Small intestine (tissue), 16 donors: ENCODE data around the gene SEC24B. TPM values are rescaled to one million over a fixed set of nuclear protein-coding genes. Genes with fewer than 3 reads are reported as not detected.
A peak's percentile ranks its signal among the peaks of the same experiment; 100 is the strongest.

Source experiments
- DNase-seq, 2 donors: peaks; one replicate each; pipeline versions ENCODE4 v3.0.0 to v3.0.0-alpha.2; 2013
- FAIRE-seq: peaks from 2 replicates; lab custom pipeline; 2012; peaks lifted over from hg19 to GRCh38; lab: Jason Lieb, UNC
- H3K27ac ChIP-seq, 3 donors: one replicate each; pipeline ENCODE4 v1.5.1; 2013; ENCODE audit warnings: low read length in 2 of 3, mild to moderate bottlenecking in 2 of 3, control low read depth in 1 of 3, inconsistent platforms in 1 of 3, low read depth in 1 of 3, moderate library complexity in 1 of 3
- H3K27me3 ChIP-seq, 3 donors: one replicate each; pipeline ENCODE4 v1.6.1; 2013; ENCODE audit warnings: low read length in 3 of 3, inconsistent platforms in 1 of 3; ENCODE audit not compliant: control insufficient read depth in 3 of 3, insufficient read depth in 3 of 3
- H3K36me3 ChIP-seq, 3 donors: one replicate each; pipeline ENCODE4 v1.6.1; 2013; ENCODE audit warnings: low read length in 3 of 3, inconsistent platforms in 1 of 3, low read depth in 1 of 3, mild to moderate bottlenecking in 1 of 3, moderate library complexity in 1 of 3; ENCODE audit not compliant: control insufficient read depth in 3 of 3, insufficient read depth in 2 of 3
- H3K4me1 ChIP-seq, 3 donors: one replicate each; pipeline ENCODE4 v1.6.1; 2013; ENCODE audit warnings: low read length in 2 of 3, inconsistent platforms in 1 of 3, low read depth in 1 of 3, mild to moderate bottlenecking in 1 of 3, moderate library complexity in 1 of 3; ENCODE audit not compliant: control insufficient read depth in 3 of 3, insufficient read depth in 2 of 3
- H3K4me3 ChIP-seq, 3 donors: one replicate each; pipeline ENCODE4 v1.5.1; 2013; ENCODE audit warnings: low read length in 3 of 3, control low read depth in 1 of 3, inconsistent platforms in 1 of 3, low read depth in 1 of 3, mild to moderate bottlenecking in 1 of 3, moderate library complexity in 1 of 3
- H3K9me3 ChIP-seq, 2 donors: one replicate each; pipeline ENCODE4 v1.6.1; 2013; ENCODE audit warnings: low read depth in 1 of 2, low read length in 1 of 2; ENCODE audit not compliant: control insufficient read depth in 2 of 2, insufficient read depth in 1 of 2
- WGBS, 3 donors: extraction: QIAGEN DNeasy Blood & Tissue Kit; methylation state at CpG; one replicate each; pipeline ENCODE4 v1.1.7; 2013; 5-methylcytosine and 5-hydroxymethylcytosine counted together
- long read RNA-seq, 10 donors: transcript quantifications; one replicate each; lab custom pipeline, GENCODE V29; 2026
- polyA plus RNA-seq, 4 donors: library from polyadenylated mRNA; stranded (reverse) in 3 of 4; unstranded in 1 of 4; fragments of 200-250 nt in 3 of 4; fragments of 120-200 nt in 1 of 4; gene quantifications; one replicate each; pipeline versions ENCODE4 v1.2.1 to v1.2.3, GENCODE V29; 2013
- donor health status: healthy with polysubstance abuse.
- donor health status: control.
- donor health status: control.
- donor health status: Bipolar disorder and iron deficiency.
- donor health status: healthy.

Gene SEC24B
- 10 to 100 TPM in 3 of 4 donors, 1 to 10 TPM in 1; 9.5 to 28.7 (median 10.6) TPM for polyA plus RNA-seq
- long read RNA-seq, donor 1, full-length matches to known transcripts, result 1 of 40 reads
- long read RNA-seq, donor 1, partial matches to known transcripts, result 39 of 40 reads
- long read RNA-seq, donor 1, other reads (novel, unspliced or antisense), result 0 of 40 reads
- long read RNA-seq, donor 2, result 0 reads
- long read RNA-seq, donor 3, partial matches to known transcripts, result 10 of 10 reads
- long read RNA-seq, donor 3, other reads (novel, unspliced or antisense), result 0 of 10 reads
- long read RNA-seq, donor 4, result 0 reads
- long read RNA-seq, donor 5, result 0 reads
- long read RNA-seq, donor 6, partial matches to known transcripts, result 17 of 17 reads
- long read RNA-seq, donor 6, other reads (novel, unspliced or antisense), result 0 of 17 reads
- long read RNA-seq, donor 7, partial matches to known transcripts, result 0 of 1 reads
- long read RNA-seq, donor 7, other reads (novel, unspliced or antisense), result 0 of 1 reads
- long read RNA-seq, donor 8, result 0 reads
- long read RNA-seq, donor 9, partial matches to known transcripts, result 0 of 1 reads
- long read RNA-seq, donor 9, other reads (novel, unspliced or antisense), result 0 of 1 reads
- long read RNA-seq, donor 10, result 0 reads

DNA sequence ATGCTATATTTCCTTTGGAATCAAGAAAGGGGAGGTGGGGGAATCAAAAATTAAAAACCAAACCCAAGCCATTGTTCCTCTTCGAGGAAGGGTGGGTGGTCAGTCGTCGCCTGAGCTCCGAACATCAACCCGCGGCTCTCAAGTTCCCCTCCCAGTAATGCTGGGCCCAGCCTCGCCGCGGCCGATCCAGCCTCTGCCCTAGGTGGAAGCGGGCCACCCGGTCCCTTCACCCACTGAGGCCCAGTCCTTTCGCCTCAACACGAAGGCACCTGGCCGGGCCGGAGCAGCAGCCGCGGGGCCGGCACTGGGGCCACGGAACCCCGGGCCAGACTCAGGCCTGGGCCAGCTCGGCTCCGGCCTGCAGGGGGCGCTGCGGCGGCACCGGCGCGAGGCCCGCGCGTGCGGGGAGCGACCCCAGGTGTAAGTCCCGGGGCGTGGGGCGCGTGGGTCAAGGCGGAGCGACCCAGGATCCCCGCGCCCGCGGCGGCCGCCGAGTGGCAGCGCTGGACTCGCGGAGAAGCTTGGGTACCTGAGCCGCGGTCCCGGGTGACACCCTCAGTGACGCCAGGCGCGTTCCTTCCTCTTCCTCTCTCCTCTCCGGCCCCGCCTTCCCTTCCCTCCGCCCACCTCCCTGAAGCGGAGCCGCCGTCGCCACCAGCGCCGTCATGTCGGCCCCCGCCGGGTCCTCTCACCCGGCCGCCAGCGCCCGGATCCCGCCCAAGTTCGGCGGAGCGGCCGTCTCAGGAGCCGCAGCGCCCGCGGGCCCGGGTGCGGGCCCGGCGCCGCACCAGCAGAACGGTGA is at the start of gene SEC24B:
SEC24B (plus strand) TSS at position 611 of the 802 bp plus-strand sequence; CDS start at position 666, 55 bp downstream.
- peak within 1 kb of the TSS; percentile 87 to 95 (median 91) for H3K4me3 ChIP-seq
- DNase-seq (peak; percentile 89 to 96), FAIRE-seq (no peak)
- peak within 1 kb of the TSS; percentile 96 to 99 (median 98) for H3K27ac ChIP-seq
- WGBS, 3 donors, result 0 to 1% (median 0%) methylated on average over 48 to 87 of the region's 87 CpGs
- peaks cover 6 to 18% (median 9%) of the 10 kb centered on the region in 3 donors for H3K4me1 ChIP-seq
- H3K36me3 ChIP-seq, result peaks cover 0 to 4% (median 0%) of the 10 kb centered on the region in 3 donors
- H3K9me3 ChIP-seq, result no peaks in the 10 kb centered on the region
- no peaks in the 10 kb centered on the region for H3K27me3 ChIP-seq

DNA sequence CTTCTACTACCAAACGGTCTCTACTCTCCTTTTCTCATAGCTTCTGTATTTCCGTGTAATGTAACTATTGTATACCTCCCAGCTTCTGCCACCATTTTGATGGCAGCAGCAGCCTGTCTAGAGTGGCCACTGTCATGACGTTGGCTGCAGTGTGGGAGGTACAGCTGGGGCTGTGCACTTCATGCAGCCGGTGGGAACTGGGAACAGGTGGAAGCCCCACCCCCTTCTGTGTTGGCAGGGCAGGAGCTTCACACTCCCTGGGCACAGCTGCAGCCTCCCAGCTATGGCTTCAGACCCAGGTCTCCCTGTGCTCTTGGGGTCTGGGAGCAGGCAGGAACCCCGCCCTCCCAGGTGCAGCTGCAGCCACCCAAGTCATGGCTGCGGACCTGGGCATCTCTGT is 49.8 kb upstream of the SEC24B start:
- no peaks in the 10 kb centered on the region for H3K9me3 ChIP-seq
- no peak for DNase-seq
- no peaks in the 10 kb centered on the region for H3K36me3 ChIP-seq
- H3K27ac ChIP-seq, result no peak overlapping the region
- FAIRE-seq, result no peak
- H3K27me3 ChIP-seq, result no peaks in the 10 kb centered on the region
- no peak overlapping the region for H3K4me3 ChIP-seq
- WGBS, 3 donors, result 75 to 82% (median 78%) methylated on average over 6 of the region's 6 CpGs
- H3K4me1 ChIP-seq, result no peaks in the 10 kb centered on the region

DNA sequence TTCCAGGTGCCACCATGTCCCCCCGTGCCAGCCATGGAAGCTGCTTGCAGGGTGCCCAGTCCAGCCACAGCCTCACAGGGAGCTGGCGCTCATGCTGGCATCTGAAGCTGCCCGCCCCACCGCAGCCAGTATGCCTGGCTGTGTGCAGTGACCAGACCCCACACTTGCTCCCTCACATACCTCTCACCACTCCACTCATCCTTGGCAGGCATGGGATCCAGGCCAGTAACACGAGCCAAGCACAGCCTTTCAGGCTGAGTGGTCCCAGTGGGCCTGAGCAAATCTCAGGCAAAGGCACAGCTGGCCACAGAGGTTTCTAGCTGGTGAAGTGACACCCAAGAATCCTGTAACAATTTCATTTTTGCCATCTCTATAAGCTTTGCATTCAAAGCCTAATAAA is 48.4 kb upstream of the SEC24B start:
- FAIRE-seq, result no peak

DNA sequence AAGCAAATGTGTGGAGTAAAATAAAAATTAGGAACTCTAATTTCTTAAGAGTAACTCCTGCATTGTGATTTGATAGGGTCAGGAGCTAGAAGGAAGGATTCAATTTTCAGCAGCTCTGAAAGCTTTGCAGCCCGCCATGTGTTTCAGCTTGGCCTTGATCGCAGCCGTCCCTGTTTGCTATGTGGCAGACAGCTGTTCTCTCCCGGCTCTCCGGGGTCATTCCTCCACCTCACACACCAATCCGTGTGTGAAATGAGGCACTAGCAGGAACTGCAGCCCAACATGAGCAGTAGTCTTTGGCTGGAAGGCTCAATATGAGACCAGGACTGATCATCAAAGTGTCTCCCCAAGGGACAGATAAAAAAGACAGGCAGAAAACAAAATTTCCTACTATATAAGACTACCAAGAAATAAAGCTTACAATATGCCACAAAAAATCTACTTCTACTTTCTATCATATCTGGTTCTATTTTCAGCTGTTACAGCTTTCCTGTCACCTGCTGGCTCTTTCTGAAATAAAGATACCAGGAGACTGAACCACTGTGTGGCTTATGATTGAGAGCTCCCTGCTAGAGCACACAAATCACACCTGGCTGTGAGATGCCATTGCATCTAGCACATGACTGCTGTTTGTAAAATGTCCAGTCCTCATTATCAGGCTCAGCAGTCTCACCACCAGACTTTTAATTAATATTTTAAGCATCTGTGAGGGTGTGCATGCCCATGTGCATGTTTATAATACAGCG is 44.1 kb upstream of the SEC24B start:
- Histone ChIP-seq H3K36me3 (no peaks in the 10 kb centered on the region), H3K27me3 (no peaks in the 10 kb centered on the region), H3K27ac (no peak overlapping the region), H3K4me1 (peaks cover 0 to 3% (median 0%) of the 10 kb centered on the region in 3 donors), H3K4me3 (no peak overlapping the region), H3K9me3 (no peaks in the 10 kb centered on the region)
- DNase-seq (peak in 1 of 2 donors; percentile 7), FAIRE-seq (no peak)
- WGBS, 3 donors, result 45 to 64% (median 60%) methylated on average over 7 of the region's 7 CpGs

More for the DNA sequence above, 48.4 kb upstream of the SEC24B start:
- WGBS, 3 donors, result 89 to 94% (median 93%) methylated on average over 5 of the region's 5 CpGs
- Histone ChIP-seq H3K27me3 (no peaks in the 10 kb centered on the region), H3K4me3 (no peak overlapping the region), H3K27ac (no peak overlapping the region), H3K9me3 (no peaks in the 10 kb centered on the region), H3K4me1 (peaks cover 0 to 3% (median 0%) of the 10 kb centered on the region in 3 donors), H3K36me3 (no peaks in the 10 kb centered on the region)
- no peak for DNase-seq

DNA sequence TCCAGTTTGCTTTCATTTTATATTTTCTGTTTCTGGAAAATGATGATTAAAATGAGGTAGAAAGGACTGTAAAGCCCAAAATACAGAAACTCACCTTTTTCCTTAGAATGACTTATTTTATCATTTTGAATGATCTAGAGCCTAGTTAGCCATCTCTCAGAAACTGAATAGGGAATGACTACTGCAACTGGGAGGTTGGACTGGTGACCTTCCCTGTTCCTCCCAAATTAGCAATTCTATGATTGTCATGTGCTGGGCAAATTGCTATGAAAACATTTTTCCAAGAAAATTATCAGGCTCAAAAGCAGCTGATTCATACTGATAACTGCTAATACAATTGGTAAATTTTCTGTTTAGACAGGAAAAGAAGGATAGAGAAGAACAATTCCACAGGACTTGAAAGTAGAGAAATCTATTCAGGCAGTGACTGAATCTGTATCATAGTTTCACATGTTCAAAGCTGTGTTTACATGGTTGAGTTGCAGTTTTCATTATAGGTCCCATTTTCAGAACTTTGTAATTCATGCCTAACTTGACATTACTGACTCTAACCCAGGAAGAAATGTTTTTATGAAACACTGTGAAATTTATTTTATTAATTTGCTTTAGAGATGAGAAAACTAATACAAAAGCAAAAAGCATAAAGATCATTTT is 43.4 kb upstream of the SEC24B start:
- Histone ChIP-seq H3K27ac (no peak overlapping the region), H3K9me3 (no peaks in the 10 kb centered on the region), H3K27me3 (no peaks in the 10 kb centered on the region), H3K4me1 (peaks cover 0 to 3% (median 0%) of the 10 kb centered on the region in 3 donors), H3K4me3 (no peak overlapping the region), H3K36me3 (no peaks in the 10 kb centered on the region)
- DNase-seq, result no peak
- FAIRE-seq, result no peak

DNA sequence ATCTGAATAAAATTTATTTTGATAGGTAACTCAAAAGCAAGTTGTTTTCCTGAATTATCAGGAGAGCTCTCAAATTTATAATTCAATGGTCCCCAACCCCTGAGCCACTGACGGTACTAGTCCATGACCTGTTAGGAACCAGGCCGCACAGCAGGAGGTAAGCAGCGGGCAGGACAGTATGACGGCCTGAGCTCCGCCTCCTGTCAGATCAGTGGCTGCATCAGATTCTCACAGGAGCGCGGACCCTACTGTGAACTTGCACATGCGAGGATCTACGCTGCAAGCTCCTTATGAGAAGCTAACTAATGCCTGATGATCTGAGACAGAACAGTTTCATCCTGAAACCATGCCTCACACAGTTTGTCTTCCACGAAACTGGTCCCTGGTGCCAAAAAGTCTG is 37.9 kb upstream of the SEC24B start:
- FAIRE-seq, result no peak
- H3K27ac ChIP-seq, result no peak overlapping the region
- no peak for DNase-seq
- no peaks in the 10 kb centered on the region for H3K9me3 ChIP-seq
- H3K36me3 ChIP-seq, result no peaks in the 10 kb centered on the region
- H3K4me1 ChIP-seq, result no peaks in the 10 kb centered on the region
- H3K4me3 ChIP-seq, result no peak overlapping the region
- WGBS, 3 donors, result 82 to 90% (median 85%) methylated on average over 10 of the region's 10 CpGs
- peaks cover 0 to 2% (median 1%) of the 10 kb centered on the region in 3 donors for H3K27me3 ChIP-seq

DNA sequence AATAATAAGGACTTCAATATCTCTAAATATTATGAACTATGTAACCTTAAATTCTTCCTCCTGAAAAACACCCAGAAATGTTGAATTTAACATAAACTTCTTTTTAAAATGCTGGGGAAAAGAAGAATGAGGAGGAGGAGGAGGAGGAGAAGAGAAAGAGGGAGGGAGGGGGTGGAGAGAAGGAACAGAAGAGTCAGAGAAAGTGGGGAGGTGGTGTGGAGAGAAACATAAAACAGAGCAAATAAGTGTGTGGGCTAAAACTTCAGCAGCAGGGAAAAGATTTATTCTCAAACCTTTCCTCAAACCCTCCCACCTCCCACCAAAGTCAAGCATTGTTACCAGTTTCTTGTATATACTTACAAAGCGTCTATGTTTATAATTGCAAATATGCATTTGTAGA is 34.7 kb upstream of the SEC24B start:
- Histone ChIP-seq H3K4me1 (no peaks in the 10 kb centered on the region), H3K4me3 (no peak overlapping the region), H3K27me3 (peaks cover 0 to 3% (median 2%) of the 10 kb centered on the region in 3 donors), H3K27ac (no peak overlapping the region), H3K36me3 (no peaks in the 10 kb centered on the region), H3K9me3 (no peaks in the 10 kb centered on the region)
- FAIRE-seq, result no peak
- WGBS, 3 donors, result 88 to 100% (median 100%) methylated on average over 1 of the region's 1 CpG
- DNase-seq, result no peak
